Panc1 (cell line): Measurements from ENCODE around the gene JMJD1C. TPM values are rescaled to one million over a fixed set of nuclear protein-coding genes. Genes with fewer than 3 reads are reported as not detected.

Experiments used
- ATAC-seq: fragments of 200-7000 bp; cut with Tn5 transposase; 2 replicates; pipeline ENCODE4 v1.9.1; 2020; ENCODE audit warnings: mild to moderate bottlenecking, moderate library complexity
- BruUV-seq: library from RNA; stranded (reverse); fragments of 400-500 nt; replicated peaks from 2 replicates; lab custom pipeline; 2021; lab: Mats Ljungman, UMichigan
- CTCF ChIA-PET: fragments of 300-600 bp; sonication (Branson Sonifier 250); formaldehyde crosslinking; loops from one replicate; lab custom pipeline; 2022; ENCODE audit warnings: antibody characterized with exemption; lab: Charles Lee
- POLR2A ChIA-PET: fragments of 300-600 bp; sonication (Branson Sonifier 250); formaldehyde crosslinking; loops from one replicate; lab custom pipeline; 2022; ENCODE audit warnings: antibody characterized with exemption; lab: Charles Lee
- DNase-seq: peaks from one replicate; pipeline ENCODE4 v3.0.0-alpha.2; 2010; ENCODE audit warnings: low read depth, low spot score
- H3K27ac ChIP-seq: 2 replicates; pipeline ENCODE4 v1.5.1; 2011; ENCODE audit warnings: mild to moderate bottlenecking, low read length, inconsistent platforms
- H3K27me3 ChIP-seq: fragments of 200-500 bp; sonication (Bioruptor generic); 2 replicates; pipeline ENCODE4 v1.6.0; 2014; ENCODE audit warnings: low read length, inconsistent platforms; ENCODE audit not compliant: control insufficient read depth, insufficient read depth
- H3K36me3 ChIP-seq: fragments of 200-500 bp; sonication (Bioruptor generic); 2 replicates; pipeline ENCODE4 v1.5.1; 2014; ENCODE audit warnings: inconsistent platforms, mild to moderate bottlenecking, low read length, moderate library complexity; ENCODE audit not compliant: control insufficient read depth, insufficient read depth
- H3K4me1 ChIP-seq: 2 replicates; pipeline ENCODE4 v1.5.1; 2011; ENCODE audit warnings: inconsistent platforms, mild to moderate bottlenecking, low read length, moderate library complexity; ENCODE audit not compliant: control insufficient read depth, insufficient read depth
- H3K4me3 ChIP-seq, 2 experiments: 2 replicates each; pipeline ENCODE4 v1.5.1; 2011 to 2012; ENCODE audit warnings: low read depth in 2 of 2, low read length in 2 of 2, mild to moderate bottlenecking in 2 of 2, inconsistent platforms in 1 of 2, moderate library complexity in 1 of 2
- H3K9me3 ChIP-seq: fragments of 200-500 bp; sonication (Bioruptor generic); 2 replicates; pipeline ENCODE4 v1.5.1; 2014; ENCODE audit warnings: low read depth, mild to moderate bottlenecking, inconsistent platforms, low read length, moderate library complexity; ENCODE audit not compliant: control insufficient read depth, insufficient read depth
- POLR2AphosphoS5 ChIP-seq: IDR thresholded peaks from 2 replicates; pipeline ENCODE4 v1.6.1; 2012; ENCODE audit warnings: mild to moderate bottlenecking, low read depth, low read length, moderate library complexity
- SIN3A ChIP-seq: IDR thresholded peaks from 2 replicates; pipeline ENCODE4 v1.6.1; 2012; ENCODE audit warnings: low read depth, mild to moderate bottlenecking, low read length, moderate library complexity, borderline replicate concordance; ENCODE audit not compliant: insufficient read depth
- TCF7L2 ChIP-seq: IDR thresholded peaks from 2 replicates; pipeline ENCODE4 v1.6.1; 2011; ENCODE audit warnings: mild to moderate bottlenecking, low read depth, low read length, inconsistent platforms
- in situ Hi-C: cut with HindIII; loops from 2 replicates; pipeline ENCODE4 v1.10.0; 2016; ENCODE audit warnings: low sequenced_read_pairs, low pct_unique_long_range_greater_than_20kb
- intact Hi-C: fragments of 100-400 bp; cut with micrococcal nuclease; formaldehyde crosslinking; loops from one replicate; pipeline ENCODE4 v1.10.0; 2022; ENCODE audit not compliant: unreplicated experiment
- total RNA-seq: library from RNA; stranded (reverse); gene quantifications from one replicate; pipeline ENCODE4 v1.2.1, GENCODE V29; 2021; ENCODE audit not compliant: unreplicated experiment
- TF ChIP-seq, protein P1 (sequence below), 2 experiments: IDR thresholded peaks; 2 replicates each; pipeline ENCODE4 v1.6.1; 2011 to 2012; ENCODE audit warnings: low read depth in 2 of 2, control low read depth in 1 of 2, low read length in 1 of 2, mild to moderate bottlenecking in 1 of 2, moderate library complexity in 1 of 2; ENCODE audit not compliant: insufficient read depth in 1 of 2
- TF ChIP-seq, protein P2 (sequence below): fragments of 450-650 bp; IDR thresholded peaks from 2 replicates; pipeline ENCODE4 v1.5.1; 2017; ENCODE audit warnings: mild to moderate bottlenecking

JMJD1C gene
- total RNA-seq, 1 experiment from 2014 or later: 88.3 TPM

DNA sequence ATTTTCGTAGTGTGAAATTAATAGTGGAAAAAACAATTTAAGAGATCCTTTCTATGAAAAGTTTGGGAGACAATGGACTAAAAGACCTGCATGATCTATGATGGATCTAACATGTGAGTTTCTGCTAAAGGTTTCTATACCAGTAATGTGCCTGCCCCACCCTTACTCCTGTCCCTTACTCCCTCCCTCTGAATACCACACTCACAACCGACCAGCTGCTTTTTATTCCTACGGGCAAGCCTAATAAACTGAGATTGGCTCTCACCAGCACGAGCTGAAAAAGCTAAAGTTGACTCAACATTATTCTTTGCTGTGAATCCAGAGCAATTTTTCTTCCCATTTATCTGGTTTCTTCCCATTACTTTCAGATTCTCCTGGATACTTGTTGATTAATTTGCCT, 37.6 kb upstream of the JMJD1C start:
- BruUV-seq: no TSS peak
- TF ChIP-seq TCF7L2 (no peak), SIN3A (no peak), POLR2AphosphoS5 (no peak)
- TF ChIP-seq, protein P1, sequence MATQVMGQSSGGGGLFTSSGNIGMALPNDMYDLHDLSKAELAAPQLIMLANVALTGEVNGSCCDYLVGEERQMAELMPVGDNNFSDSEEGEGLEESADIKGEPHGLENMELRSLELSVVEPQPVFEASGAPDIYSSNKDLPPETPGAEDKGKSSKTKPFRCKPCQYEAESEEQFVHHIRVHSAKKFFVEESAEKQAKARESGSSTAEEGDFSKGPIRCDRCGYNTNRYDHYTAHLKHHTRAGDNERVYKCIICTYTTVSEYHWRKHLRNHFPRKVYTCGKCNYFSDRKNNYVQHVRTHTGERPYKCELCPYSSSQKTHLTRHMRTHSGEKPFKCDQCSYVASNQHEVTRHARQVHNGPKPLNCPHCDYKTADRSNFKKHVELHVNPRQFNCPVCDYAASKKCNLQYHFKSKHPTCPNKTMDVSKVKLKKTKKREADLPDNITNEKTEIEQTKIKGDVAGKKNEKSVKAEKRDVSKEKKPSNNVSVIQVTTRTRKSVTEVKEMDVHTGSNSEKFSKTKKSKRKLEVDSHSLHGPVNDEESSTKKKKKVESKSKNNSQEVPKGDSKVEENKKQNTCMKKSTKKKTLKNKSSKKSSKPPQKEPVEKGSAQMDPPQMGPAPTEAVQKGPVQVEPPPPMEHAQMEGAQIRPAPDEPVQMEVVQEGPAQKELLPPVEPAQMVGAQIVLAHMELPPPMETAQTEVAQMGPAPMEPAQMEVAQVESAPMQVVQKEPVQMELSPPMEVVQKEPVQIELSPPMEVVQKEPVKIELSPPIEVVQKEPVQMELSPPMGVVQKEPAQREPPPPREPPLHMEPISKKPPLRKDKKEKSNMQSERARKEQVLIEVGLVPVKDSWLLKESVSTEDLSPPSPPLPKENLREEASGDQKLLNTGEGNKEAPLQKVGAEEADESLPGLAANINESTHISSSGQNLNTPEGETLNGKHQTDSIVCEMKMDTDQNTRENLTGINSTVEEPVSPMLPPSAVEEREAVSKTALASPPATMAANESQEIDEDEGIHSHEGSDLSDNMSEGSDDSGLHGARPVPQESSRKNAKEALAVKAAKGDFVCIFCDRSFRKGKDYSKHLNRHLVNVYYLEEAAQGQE (IDR thresholded peaks at IDR 0.05; ENCODE audit: insufficient read depth in 1 of 2, low read depth in 2 of 2, low read length in 1 of 2): no peak
- TF ChIP-seq, protein P2, sequence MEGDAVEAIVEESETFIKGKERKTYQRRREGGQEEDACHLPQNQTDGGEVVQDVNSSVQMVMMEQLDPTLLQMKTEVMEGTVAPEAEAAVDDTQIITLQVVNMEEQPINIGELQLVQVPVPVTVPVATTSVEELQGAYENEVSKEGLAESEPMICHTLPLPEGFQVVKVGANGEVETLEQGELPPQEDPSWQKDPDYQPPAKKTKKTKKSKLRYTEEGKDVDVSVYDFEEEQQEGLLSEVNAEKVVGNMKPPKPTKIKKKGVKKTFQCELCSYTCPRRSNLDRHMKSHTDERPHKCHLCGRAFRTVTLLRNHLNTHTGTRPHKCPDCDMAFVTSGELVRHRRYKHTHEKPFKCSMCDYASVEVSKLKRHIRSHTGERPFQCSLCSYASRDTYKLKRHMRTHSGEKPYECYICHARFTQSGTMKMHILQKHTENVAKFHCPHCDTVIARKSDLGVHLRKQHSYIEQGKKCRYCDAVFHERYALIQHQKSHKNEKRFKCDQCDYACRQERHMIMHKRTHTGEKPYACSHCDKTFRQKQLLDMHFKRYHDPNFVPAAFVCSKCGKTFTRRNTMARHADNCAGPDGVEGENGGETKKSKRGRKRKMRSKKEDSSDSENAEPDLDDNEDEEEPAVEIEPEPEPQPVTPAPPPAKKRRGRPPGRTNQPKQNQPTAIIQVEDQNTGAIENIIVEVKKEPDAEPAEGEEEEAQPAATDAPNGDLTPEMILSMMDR: no peak
- Histone ChIP-seq H3K4me3 (no peak overlapping the region), H3K27me3 (no peaks in the 10 kb centered on the region), H3K27ac (no peak overlapping the region), H3K4me1 (peaks cover 10% of the 10 kb centered on the region), H3K36me3 (no peaks in the 10 kb centered on the region), H3K9me3 (no peaks in the 10 kb centered on the region)
- intact Hi-C loops: no loop called here
- in situ Hi-C loops: no loop called here
- ATAC-seq (no peak), DNase-seq (no peak)
- POLR2A ChIA-PET: no interaction called here
- CTCF ChIA-PET: interaction anchor here (0.6 kb wide), 1 partner anchor 11 kb away, joined by 3 read pairs; no protein-coding TSS in a partner anchor

DNA sequence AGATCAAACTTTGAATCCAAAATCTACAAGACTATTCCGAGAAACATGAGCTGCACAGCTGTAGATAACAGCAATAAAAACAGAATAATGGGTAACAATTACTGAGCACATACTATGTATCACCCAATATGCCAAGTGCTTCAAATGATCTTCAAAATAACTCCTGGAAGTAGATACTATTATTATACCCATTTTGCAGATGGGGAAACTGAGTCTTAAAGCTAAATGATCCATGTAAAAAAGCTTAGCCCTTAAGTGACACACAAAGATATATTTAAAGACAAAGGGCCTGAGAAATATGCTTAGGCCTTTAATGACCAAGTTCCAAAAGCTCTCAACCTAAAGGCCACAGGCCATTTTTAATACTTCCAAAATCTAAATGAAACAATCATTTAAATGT, 37.1 kb upstream of the JMJD1C start:
- DNase-seq: no peak
- no peak for ATAC-seq
- intact Hi-C loops (no loop called here), in situ Hi-C loops (no loop called here)
- ChIA-PET CTCF (no interaction called here), POLR2A (interaction anchor here (0.5 to 0.6 kb wide), 2 partner anchors 231 to 347 kb away, joined by 3 to 9 read pairs; no protein-coding TSS in a partner anchor)
- Histone ChIP-seq H3K27me3 (no peaks in the 10 kb centered on the region), H3K27ac (no peak overlapping the region), H3K36me3 (no peaks in the 10 kb centered on the region), H3K9me3 (no peaks in the 10 kb centered on the region), H3K4me3 (no peak overlapping the region), H3K4me1 (peaks cover 13% of the 10 kb centered on the region)
- TF ChIP-seq TCF7L2: no peak
- no peak for TF ChIP-seq SIN3A
- TF ChIP-seq, protein P1 (IDR thresholded peaks at IDR 0.05; ENCODE audit: insufficient read depth in 1 of 2, low read depth in 2 of 2, low read length in 1 of 2): no peak
- no peak for TF ChIP-seq POLR2AphosphoS5
- TF ChIP-seq, protein P2: no peak
- BruUV-seq: TSS peak; percentile 34
